HCT116 (cell line): ENCODE measurements around the gene TMUB1. TPM values are rescaled to one million over a fixed set of nuclear protein-coding genes. Genes with fewer than 3 reads are reported as not detected.

Experiments
- ATAC-seq: fragments of 200-7000 bp; cut with Tn5 transposase; 2 replicates; pipeline ENCODE4 v1.9.1; 2020; ENCODE audit warnings: mild to moderate bottlenecking, moderate library complexity
- BruUV-seq: library from RNA; stranded (reverse); fragments of 400-500 nt; replicated peaks from 2 replicates; lab custom pipeline; 2021; lab: Mats Ljungman, UMichigan
- CTCF ChIA-PET: fragments of 300-600 bp; sonication (Branson Sonifier 250); formaldehyde crosslinking; loops from one replicate; lab custom pipeline; 2021; ENCODE audit warnings: antibody characterized with exemption; lab: Charles Lee
- POLR2A ChIA-PET: fragments of 300-600, 350-600 bp; sonication (Branson Sonifier 250); formaldehyde crosslinking; loops from one replicate; lab custom pipeline; 2021; ENCODE audit warnings: antibody characterized with exemption; lab: Charles Lee
- RAD21 ChIA-PET, 2 experiments: fragments of 300-600 bp; sonication (Branson Sonifier 250); formaldehyde crosslinking; loops; one replicate each; lab custom pipeline; 2023; ENCODE audit warnings: low total read pairs in 2 of 2; ENCODE audit not compliant: uncharacterized antibody in 2 of 2, unreplicated experiment in 2 of 2, low non-redundant PET in 1 of 2; lab: Charles Lee
- DNase-seq: peaks from one replicate; pipeline ENCODE4 v3.0.0-alpha.2; 2010; ENCODE audit warnings: low read depth, low spot score
- H2AFZ ChIP-seq: fragments of 200-600 bp; shearing (Covaris generic), sonication (generic); 2 replicates; pipeline ENCODE4 v1.6.1; 2017; ENCODE audit warnings: low read depth, mixed run types, mixed read lengths, antibody characterized with exemption, low read length; ENCODE audit not compliant: poor library complexity, severe bottlenecking
- H3K27ac ChIP-seq: 2 replicates; pipeline ENCODE4 v1.5.1; 2012; ENCODE audit warnings: low read depth, low read length
- H3K27me3 ChIP-seq: fragments of 200-600 bp; sonication (generic); 2 replicates; pipeline ENCODE4 v1.6.1; 2016; ENCODE audit warnings: mixed run types, low read length, mixed read lengths; ENCODE audit not compliant: insufficient read depth
- H3K36me3 ChIP-seq, 2 experiments: fragments of 200-500 bp in 1 of 2; fragments of 200-600 bp in 1 of 2; sonication (Bioruptor generic) in 1 of 2; sonication (generic) in 1 of 2; 2 replicates each; pipeline versions ENCODE4 v1.5.1 to v1.6.1; 2014 to 2016; ENCODE audit warnings: low read length in 2 of 2, inconsistent platforms in 1 of 2, mixed read lengths in 1 of 2, mixed run types in 1 of 2; ENCODE audit not compliant: insufficient read depth in 2 of 2, control insufficient read depth in 1 of 2
- H3K4me1 ChIP-seq, 2 experiments: fragments of 200-600 bp in 1 of 2; sonication (generic) in 1 of 2; 2 replicates each; pipeline versions ENCODE4 v1.5.1 to v1.6.1; 2012 to 2017; ENCODE audit warnings: low read length in 2 of 2, inconsistent platforms in 1 of 2, mild to moderate bottlenecking in 1 of 2, mixed read lengths in 1 of 2, mixed run types in 1 of 2, moderate library complexity in 1 of 2; ENCODE audit not compliant: insufficient read depth in 2 of 2, control insufficient read depth in 1 of 2
- H3K4me2 ChIP-seq: fragments of 200-600 bp; sonication (generic); 2 replicates; pipeline ENCODE4 v1.6.1; 2017; ENCODE audit warnings: mixed run types, low read length, mixed read lengths
- H3K4me3 ChIP-seq, 2 experiments: fragments of 200-600 bp in 1 of 2; sonication (generic) in 1 of 2; replicated peaks in 1 of 2; 2 replicates each; pipeline ENCODE4 v1.5.1; 2011 to 2016; ENCODE audit warnings: low read length in 2 of 2, control low read depth in 1 of 2, low read depth in 1 of 2, mild to moderate bottlenecking in 1 of 2, mixed read lengths in 1 of 2, mixed run types in 1 of 2
- H3K79me2 ChIP-seq: fragments of 200-600 bp; sonication (generic); 2 replicates; pipeline ENCODE4 v1.6.1; 2017; ENCODE audit warnings: mild to moderate bottlenecking, mixed run types, low read length, moderate library complexity, mixed read lengths; ENCODE audit not compliant: insufficient read depth
- H3K9ac ChIP-seq: fragments of 200-600 bp; sonication (generic); 2 replicates; pipeline ENCODE4 v1.6.1; 2016; ENCODE audit warnings: low read length, mixed read lengths
- H3K9me2 ChIP-seq: fragments of 200-600 bp; sonication (generic), shearing (Covaris generic); 2 replicates; pipeline ENCODE4 v1.6.1; 2017; ENCODE audit warnings: mixed run types, mild to moderate bottlenecking, moderate library complexity; ENCODE audit not compliant: insufficient read depth
- H3K9me3 ChIP-seq, 2 experiments: fragments of 200-500 bp in 1 of 2; fragments of 200-600 bp in 1 of 2; sonication (Bioruptor generic) in 1 of 2; sonication (generic) in 1 of 2; 2 replicates each; pipeline ENCODE4 v1.6.1; 2014 to 2017; ENCODE audit warnings: low read length in 2 of 2, mixed read lengths in 2 of 2, inconsistent platforms in 1 of 2, low read depth in 1 of 2, mild to moderate bottlenecking in 1 of 2, mixed run types in 1 of 2, moderate library complexity in 1 of 2; ENCODE audit not compliant: control insufficient read depth in 1 of 2, insufficient read depth in 1 of 2
- H4K20me1 ChIP-seq: fragments of 200-600 bp; sonication (generic), shearing (Covaris generic); 2 replicates; pipeline ENCODE4 v1.6.1; 2017; ENCODE audit warnings: mixed run types, mild to moderate bottlenecking, moderate library complexity; ENCODE audit not compliant: insufficient read depth
- CBX3 ChIP-seq: IDR thresholded peaks from 2 replicates; pipeline ENCODE4 v1.6.1; 2012; ENCODE audit warnings: low read depth
- CTCF ChIP-seq, 3 experiments: fragments of 200-600 bp in 1 of 3; sonication (generic) in 1 of 3; IDR thresholded peaks in 2 of 3; conservative IDR thresholded peaks in 1 of 3; 2 replicates each; pipeline ENCODE4 v1.5.1; 2012 to 2017; ENCODE audit warnings: low read depth in 2 of 3, low read length in 2 of 3, antibody characterized with exemption in 1 of 3, borderline replicate concordance in 1 of 3, control low read depth in 1 of 3, mild to moderate bottlenecking in 1 of 3, mixed read lengths in 1 of 3, mixed run types in 1 of 3, moderate library complexity in 1 of 3; ENCODE audit not compliant: insufficient read depth in 1 of 3
- POLR2A ChIP-seq: IDR thresholded peaks from 2 replicates; pipeline ENCODE4 v1.7.0; 2011; ENCODE audit warnings: borderline replicate concordance; ENCODE audit not compliant: insufficient read depth, insufficient read length; ENCODE audit errors: extremely low read depth
- POLR2AphosphoS5 ChIP-seq: IDR thresholded peaks from 2 replicates; pipeline ENCODE4 v1.6.1; 2011; ENCODE audit warnings: mild to moderate bottlenecking, low read depth, low read length, moderate library complexity
- SP1 ChIP-seq: IDR thresholded peaks from 2 replicates; pipeline ENCODE4 v1.6.1; 2012; ENCODE audit warnings: low read depth
- ZFX ChIP-seq: fragments of 450-650 bp; IDR thresholded peaks from 2 replicates; pipeline ENCODE4 v1.6.1; 2017
- intact Hi-C: fragments of 100-400 bp; cut with micrococcal nuclease; formaldehyde crosslinking; loops from 2 replicates; pipeline ENCODE4 v1.10.0; 2022
- total RNA-seq: library from RNA; stranded (reverse); gene quantifications from one replicate; pipeline ENCODE4 v1.2.1, GENCODE V29; 2021; ENCODE audit not compliant: unreplicated experiment

TMUB1 gene
- total RNA-seq, 1 experiment from 2014 or later: 75.8 TPM

DNA sequence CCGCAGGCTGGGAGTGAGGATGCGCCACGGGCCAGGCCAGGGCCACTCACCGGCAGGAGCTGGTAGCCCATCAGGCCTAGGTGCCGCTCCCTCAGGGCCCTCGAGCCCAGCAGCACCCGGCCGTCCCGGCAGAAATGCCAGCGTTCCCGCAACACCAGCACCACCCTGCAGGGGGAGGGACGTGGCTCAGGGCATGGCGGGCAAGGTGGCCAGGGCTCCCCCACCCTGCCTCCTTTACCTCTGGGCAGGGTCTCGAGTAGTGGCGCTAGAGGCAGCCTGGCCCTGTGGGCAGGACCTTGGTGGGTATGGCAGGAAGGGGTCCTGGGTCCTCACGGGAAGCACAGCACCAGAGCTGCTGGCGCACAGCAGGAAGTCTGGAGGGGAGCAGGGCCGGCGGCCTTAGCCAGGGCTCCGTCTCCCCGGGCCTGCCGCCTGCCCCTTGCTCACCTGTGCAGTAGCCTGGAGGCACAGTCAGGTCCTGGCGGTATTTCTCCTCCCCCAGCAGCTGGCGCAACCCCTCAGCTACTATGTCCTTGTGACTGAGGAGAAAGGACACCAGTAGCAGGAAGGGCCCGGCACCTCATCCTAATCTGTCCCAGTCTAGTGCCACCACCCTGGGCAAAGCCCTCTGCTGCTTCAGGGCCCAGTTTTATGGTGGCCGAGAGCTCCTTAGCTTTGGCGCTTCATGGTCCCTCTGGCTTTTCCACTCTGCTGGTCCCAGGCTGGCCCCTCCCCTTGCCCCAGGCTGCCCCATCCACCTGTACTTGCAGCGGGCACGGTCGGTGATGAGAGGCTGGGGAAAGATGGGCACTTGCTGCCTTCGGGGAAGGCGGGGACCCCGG, 6.2 kb downstream of the TMUB1 start:
- Histone ChIP-seq H3K27me3 (no peaks in the 10 kb centered on the region), H3K9me3 (no peaks in the 10 kb centered on the region), H3K4me3 (no peak overlapping the region), H2AFZ (no peak overlapping the region), H3K36me3 (peaks cover 18 to 21% of the 10 kb centered on the region in 2 experiments; a peak in 3 of 4 replicates), H3K79me2 (peaks cover 34% of the 10 kb centered on the region), H3K9ac (no peak overlapping the region), H3K4me1 (peaks cover 17 to 42% of the 10 kb centered on the region in 2 experiments), H3K9me2 (no peaks in the 10 kb centered on the region), H4K20me1 (no peaks in the 10 kb centered on the region), H3K4me2 (no peak overlapping the region), H3K27ac (peak overlapping the region; percentile 94)
- BruUV-seq: no TSS peak
- ChIA-PET CTCF (interaction anchor here (0.6 to 1.3 kb wide), 5 partner anchors 9 to 68 kb away, joined by 3 to 4 read pairs (median 3); no protein-coding TSS in a partner anchor), RAD21 (interaction anchor here in 1 of 2 experiments (1.5 kb wide), 1 partner anchor 16 kb away, joined by 3 read pairs; no protein-coding TSS in a partner anchor), POLR2A (interaction anchor here (1.2 to 1.5 kb wide), 3 partner anchors 9 to 16 kb away, joined by 4 to 5 read pairs (median 4); partner anchors contain the start of gene AGAP3)
- TF ChIP-seq SP1: no peak
- no peak for TF ChIP-seq CBX3
- TF ChIP-seq CTCF (IDR thresholded peaks at IDR 0.05 in 2 of 3, conservative IDR thresholded peaks at IDR 0.05 in 1 of 3; ENCODE audit: borderline replicate concordance in 1 of 3, insufficient read depth in 1 of 3, low read depth in 2 of 3, low read length in 2 of 3): peak in 2 of 3 experiments; percentile 57 to 62; a peak in 4 of 6 replicates
- peak; percentile 16 for TF ChIP-seq POLR2A
- peak; percentile 39; the same call in 1 of the 2 replicates for TF ChIP-seq ZFX
- peak; percentile 45; the same call in 1 of the 2 replicates for TF ChIP-seq POLR2AphosphoS5
- ATAC-seq (peak; percentile 44), DNase-seq (no peak)
- intact Hi-C loops: no loop called here
